ENCODE measurements around the gene RPP14.

RPP14 gene

DNA sequence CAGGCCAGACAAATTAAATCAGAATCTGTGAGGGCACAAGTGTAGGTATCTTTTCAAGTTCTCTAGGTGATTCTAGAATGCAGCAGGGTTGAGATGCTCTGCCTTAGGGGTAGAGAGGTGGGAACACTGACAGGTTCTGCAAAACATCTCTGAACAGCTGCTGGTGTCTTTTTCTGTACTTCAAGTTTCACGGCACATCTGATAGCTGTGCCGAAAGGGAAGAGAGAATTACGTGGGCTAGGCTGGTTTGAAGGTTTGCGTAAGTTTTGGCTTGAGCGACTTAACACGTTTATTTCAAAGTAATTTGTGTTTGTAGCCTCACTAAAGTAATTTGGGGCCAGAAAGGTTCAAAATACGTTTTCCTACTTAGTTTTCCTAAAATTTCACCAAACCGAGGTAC lies 49.1 kb downstream of the RPP14 start:
- no peak for DNase-seq

DNA sequence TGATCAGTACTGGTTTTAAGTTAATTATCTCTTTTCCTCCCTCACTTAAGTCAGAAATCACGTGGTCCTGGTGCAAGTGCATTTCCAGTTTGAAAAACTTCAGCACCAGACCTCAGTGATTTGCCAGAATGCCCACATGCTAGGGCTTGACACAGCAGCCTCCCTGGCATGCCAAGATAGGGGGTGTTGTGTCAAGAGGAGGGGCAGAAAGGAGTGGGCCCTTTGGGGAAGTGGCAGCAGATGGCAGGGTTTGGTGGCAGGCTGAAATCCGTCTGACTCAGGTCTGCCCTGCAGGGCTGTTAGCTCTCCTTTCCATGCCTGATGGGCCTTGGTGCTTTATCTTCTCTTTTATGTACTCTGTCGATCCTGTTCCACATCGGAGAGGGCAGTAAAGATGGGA lies 50.0 kb downstream of the RPP14 start:
- DNase-seq: peak in 4 of 58 donors; percentile 4 to 38 (median 10)

DNA sequence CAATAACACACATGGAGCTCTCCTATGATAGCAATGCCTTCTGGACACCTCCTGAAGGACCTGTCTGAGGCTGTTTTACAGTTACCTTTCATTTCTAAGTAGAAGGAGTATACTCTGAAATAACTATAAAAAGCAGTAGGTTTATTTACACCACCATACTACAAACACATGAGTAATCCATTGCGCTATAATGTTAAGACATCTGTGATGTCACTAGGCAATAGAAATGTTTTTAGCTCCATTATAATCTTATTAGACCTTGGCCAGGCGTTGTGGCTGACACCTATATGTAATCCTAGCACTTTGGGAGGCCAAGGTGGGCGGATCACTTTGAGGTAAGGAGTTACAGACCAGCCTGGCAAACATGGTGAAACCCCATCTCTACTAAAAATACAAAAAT lies 51.4 kb downstream of the RPP14 start:
- DNase-seq: no peak

DNA sequence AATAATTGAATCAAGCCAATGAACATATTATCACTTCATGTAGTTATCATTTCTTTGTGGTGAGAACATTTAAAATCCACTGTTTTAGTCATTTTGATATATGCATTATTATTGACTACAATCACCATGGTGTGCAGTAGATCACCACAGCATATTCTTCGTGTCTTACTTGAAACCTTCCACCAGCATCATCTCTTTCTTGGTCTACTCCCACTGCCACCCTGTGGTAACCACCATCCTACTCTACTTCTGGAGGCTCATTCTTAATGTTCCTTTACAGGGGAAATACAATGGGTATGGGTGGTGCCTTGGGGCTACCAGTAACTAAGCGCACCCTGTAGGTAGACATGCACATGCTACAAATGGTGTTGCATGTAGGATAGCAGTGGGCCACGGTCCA lies 52.0 kb downstream of the RPP14 start:
- no peak for DNase-seq

DNA sequence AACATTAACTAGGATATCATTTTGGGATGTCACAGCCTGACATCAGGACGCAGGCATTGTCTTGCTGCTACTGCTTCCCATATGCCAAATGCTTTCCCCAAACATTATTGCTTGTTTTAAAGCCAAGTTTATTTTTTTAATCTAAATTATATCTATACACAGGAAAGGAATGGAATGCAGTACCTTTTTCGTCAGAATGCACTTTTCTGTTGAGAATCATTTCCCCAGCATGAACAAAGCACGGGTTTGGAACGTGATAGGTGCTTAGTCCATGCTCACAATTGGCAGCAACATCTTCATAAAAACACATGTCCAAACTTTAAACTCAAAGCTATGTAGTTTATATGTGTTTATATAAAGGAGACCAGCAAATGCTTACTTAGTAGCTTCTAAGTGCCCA lies 52.8 kb downstream of the RPP14 start:
- no peak for DNase-seq

DNA sequence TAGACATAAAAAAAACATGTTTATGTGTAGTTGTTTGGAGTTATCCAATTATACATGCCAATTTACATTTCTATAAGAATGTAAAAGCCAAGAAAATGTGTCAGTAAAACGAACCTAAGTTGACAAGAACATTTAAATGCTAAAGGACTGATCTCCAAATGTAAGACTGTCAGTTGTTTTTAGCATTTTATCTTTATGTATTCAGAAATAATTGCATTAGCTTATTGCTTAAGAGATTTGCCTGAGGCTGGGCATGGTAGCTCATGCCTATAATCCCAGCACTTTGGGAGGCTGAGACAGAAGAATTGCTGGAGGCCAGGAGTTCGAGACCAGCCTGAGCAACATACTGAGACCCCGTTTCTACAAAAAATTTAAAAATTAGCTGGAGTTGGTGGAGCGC lies 53.6 kb downstream of the RPP14 start:
- DNase-seq: no peak

DNA sequence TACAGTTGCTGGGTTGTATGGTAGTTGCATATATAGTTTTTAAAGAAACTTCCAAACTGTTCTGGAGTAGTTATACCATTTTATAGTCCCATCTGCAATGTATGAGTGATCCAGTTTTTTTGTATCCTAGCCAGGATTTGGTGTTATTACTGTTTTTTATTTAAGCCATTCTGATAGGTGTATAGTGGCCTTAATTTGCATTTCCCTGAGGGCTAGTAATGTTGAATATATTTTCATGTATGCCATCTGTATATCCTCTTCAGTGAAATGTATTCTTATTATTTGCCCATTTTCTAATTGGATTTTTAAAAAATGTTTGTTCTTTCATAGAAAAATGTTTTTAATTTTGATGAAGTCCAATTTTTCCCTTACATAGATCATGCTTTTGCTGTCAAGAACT lies 55.8 kb downstream of the RPP14 start:
- DNase-seq: no peak

DNA sequence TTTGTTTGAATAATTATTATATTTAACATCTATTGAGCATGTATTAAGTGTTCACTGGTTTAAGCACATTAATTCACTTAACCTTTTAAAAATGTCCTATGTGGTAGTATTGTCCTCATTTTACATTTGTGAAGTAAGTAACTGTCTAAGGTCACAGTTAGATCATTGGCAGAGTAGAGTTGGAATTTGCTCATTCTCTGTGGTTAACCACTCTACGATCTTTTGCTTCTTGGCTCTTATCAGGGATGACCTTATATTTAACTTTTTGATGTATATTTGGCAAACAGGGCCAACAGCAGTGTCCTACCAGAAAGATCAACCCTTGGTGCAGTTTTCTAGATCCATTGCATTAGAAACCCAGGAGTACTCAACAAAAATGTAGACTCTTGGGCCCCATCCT lies 60.7 kb downstream of the RPP14 start:
- no peak for DNase-seq

DNA sequence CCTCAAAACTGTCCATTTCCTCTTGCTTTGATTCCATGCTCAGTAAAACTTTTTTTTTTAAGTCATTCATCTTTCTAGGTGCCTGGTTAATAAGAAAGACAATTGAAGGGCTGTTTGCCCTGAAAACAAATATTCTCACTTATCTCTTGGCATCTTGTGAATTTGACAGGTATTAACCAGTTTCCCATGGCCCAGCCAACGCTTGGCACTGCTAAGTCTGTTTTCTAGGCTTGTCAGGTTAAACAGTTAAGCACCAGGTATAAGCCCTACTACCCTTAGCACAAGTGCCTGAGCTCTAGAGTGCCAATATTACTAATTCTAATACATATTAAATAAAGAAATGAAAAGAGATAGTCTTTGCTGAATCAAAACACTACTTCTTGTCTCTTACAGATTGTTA lies 63.0 kb downstream of the RPP14 start:
- no peak for DNase-seq

All from anterior cingulate cortex (tissue), 58 donors.